Activated CD8-positive, alpha-beta memory T cell treated with anti-CD3 and anti-CD28 coated beads, Interleukin-2, amount 10 ng/mL, durations not matched to agents 7 days and 5 days (primary cell): Measurements from ENCODE around the gene SPATA31E1. TPM values are rescaled to one million over a fixed set of nuclear protein-coding genes. Genes with fewer than 3 reads are reported as not detected.
"Not testable (repeated sequence)": the region's sequence is repeated elsewhere in the genome, so short reads cannot be mapped to it uniquely, and the experiment has no call there.

Experiments used
- ATAC-seq: fragments of 150-1000 bp; cut with Tn5 transposase; one replicate; pipeline ENCODE4 v1.10.0; 2021; ENCODE audit warnings: moderate library complexity
- CTCF ChIA-PET: fragments of 350-600 bp; sonication (Branson Sonifier 250); formaldehyde crosslinking; loops from one replicate; lab custom pipeline; 2021; ENCODE audit warnings: antibody characterized with exemption; lab: Charles Lee
- DNase-seq: peaks from one replicate; pipeline ENCODE4 v3.0.0-alpha.2; 2020
- H3K27ac Mint-ChIP-seq: one replicate; pipeline ENCODE4 v1.8.0; 2021; ENCODE audit warnings: mild to moderate bottlenecking, mixed read lengths
- H3K27me3 Mint-ChIP-seq: one replicate; pipeline ENCODE4 v1.8.0; 2021; ENCODE audit warnings: mixed read lengths
- H3K36me3 Mint-ChIP-seq: one replicate; pipeline ENCODE4 v1.8.0; 2021; ENCODE audit warnings: mild to moderate bottlenecking, mixed read lengths
- H3K4me1 Mint-ChIP-seq: one replicate; pipeline ENCODE4 v1.8.0; 2021; ENCODE audit warnings: mixed read lengths
- H3K4me3 Mint-ChIP-seq: one replicate; pipeline ENCODE4 v1.8.0; 2021; ENCODE audit warnings: mild to moderate bottlenecking, moderate library complexity, mixed read lengths
- H3K9me3 Mint-ChIP-seq: one replicate; pipeline ENCODE4 v1.8.0; 2022; ENCODE audit warnings: low read depth, mixed read lengths
- total RNA-seq, 2 experiments: library from RNA; stranded (reverse); gene quantifications; one replicate each; pipeline ENCODE4 v1.2.3, GENCODE V29; 2021

The SPATA31E1 gene
- total RNA-seq, 2 experiments from 2014 or later = not detected

DNA sequence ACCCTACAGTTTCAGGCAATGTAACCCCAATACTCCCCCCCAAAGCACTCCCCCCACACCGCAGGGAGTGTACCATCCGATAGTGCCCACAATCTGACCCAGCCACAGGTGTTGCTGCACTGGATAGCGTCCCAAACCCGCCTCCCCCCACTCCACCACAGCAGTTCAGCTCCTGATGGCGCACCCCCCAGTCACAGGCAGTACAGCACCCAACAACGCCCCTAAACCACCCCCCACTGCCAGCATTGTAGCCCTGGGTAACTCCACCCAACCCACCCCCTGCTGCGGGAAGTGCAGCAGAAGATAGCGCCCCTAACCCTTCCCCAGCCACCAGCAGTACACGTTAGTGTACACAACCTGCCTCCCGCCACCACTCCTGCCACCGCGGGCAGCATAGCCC, 55.7 kb downstream of the SPATA31E1 start:
- H3K4me3 Mint-ChIP-seq, H3K27ac Mint-ChIP-seq, H3K27me3 Mint-ChIP-seq, ATAC-seq, H3K4me1 Mint-ChIP-seq, H3K36me3 Mint-ChIP-seq, CTCF ChIA-PET, DNase-seq, H3K9me3 Mint-ChIP-seq: not testable (repeated sequence)

Other genes starting within 250 kb of the SPATA31E1 start
- gene CTSL, start 156.8 kb upstream of the SPATA31E1 start, total RNA-seq = under 1 TPM in 1 of 2 experiments, not detected in 1; 0.96 TPM
- not detected for gene SPATA31C1, start 35.1 kb downstream of the SPATA31E1 start, total RNA-seq
- under 1 TPM; 0.70 to 0.82 TPM for gene CDK20, start 91.7 kb downstream of the SPATA31E1 start, total RNA-seq